ENCODE data around the gene ACTR1B.

The ACTR1B gene

DNA sequence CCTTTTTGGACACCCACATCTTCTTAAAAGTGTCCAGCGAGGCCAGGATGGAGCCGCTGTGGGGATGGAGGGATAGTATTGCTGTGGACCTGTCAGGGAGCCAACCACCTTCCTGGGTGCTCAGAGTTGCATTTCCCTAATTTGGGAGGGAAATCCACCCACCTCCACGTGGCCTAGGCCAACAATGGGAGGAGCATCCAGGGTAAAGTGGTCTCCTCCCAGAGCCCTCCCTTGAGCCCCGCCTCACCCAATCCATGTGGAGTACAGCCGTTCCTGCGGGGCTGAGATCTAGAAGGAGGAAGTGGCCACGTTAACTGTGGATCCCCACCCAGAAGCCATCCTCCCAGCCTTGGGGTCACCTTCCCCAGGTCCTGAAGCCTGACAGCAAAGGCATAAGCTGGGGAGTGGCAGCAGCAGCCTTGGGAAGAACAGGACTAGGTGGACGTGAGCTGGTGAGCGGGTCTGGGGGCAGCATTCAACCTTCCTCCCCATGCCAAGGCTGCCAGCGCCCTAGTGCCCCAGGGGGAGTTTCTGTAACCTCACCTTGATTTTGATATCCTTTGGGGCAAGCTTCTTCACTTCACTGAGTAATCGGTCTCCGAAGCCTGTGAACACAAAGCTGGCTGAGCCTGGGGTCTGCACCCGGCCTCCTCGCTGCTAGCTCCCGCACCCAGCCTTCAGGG is 6.8 kb downstream of the ACTR1B start:
- Histone ChIP-seq H3K9ac (ENCODE audit: low read length) (no peak overlapping the region), H2AFZ (ENCODE audit: low read length) (no peak overlapping the region), H3K4me3 (ENCODE audit: low read depth, low read length, poor library complexity, severe bottlenecking) (no peak overlapping the region), H3K27ac (ENCODE audit: low read depth, low read length, poor library complexity, severe bottlenecking) (no peak overlapping the region), H3K27me3 (ENCODE audit: insufficient read depth, low read length) (no peaks in the 10 kb centered on the region), H3K9me2 (ENCODE audit: low read depth, low read length) (no peaks in the 10 kb centered on the region), H3K4me1 (ENCODE audit: insufficient read depth, low read length, severe bottlenecking) (peaks cover 7% of the 10 kb centered on the region), H3F3A (ENCODE audit: insufficient read depth, low read length) (no peaks in the 10 kb centered on the region), H3K9me3 (ENCODE audit: low read length) (no peaks in the 10 kb centered on the region), H3K79me2 (ENCODE audit: insufficient read depth, low read length) (no peaks in the 10 kb centered on the region; the same call in 1 of the 2 replicates), H4K20me1 (ENCODE audit: insufficient read depth, low read length) (no peaks in the 10 kb centered on the region), H3K4me2 (ENCODE audit: low read length) (no peak overlapping the region), H3K36me3 (ENCODE audit: insufficient read depth, low read length) (peaks cover 68% of the 10 kb centered on the region)
- no peak for TF ChIP-seq EZH2 (IDR thresholded peaks at IDR 0.05; ENCODE audit: borderline replicate concordance, low read length)
- TF ChIP-seq, protein P1, sequence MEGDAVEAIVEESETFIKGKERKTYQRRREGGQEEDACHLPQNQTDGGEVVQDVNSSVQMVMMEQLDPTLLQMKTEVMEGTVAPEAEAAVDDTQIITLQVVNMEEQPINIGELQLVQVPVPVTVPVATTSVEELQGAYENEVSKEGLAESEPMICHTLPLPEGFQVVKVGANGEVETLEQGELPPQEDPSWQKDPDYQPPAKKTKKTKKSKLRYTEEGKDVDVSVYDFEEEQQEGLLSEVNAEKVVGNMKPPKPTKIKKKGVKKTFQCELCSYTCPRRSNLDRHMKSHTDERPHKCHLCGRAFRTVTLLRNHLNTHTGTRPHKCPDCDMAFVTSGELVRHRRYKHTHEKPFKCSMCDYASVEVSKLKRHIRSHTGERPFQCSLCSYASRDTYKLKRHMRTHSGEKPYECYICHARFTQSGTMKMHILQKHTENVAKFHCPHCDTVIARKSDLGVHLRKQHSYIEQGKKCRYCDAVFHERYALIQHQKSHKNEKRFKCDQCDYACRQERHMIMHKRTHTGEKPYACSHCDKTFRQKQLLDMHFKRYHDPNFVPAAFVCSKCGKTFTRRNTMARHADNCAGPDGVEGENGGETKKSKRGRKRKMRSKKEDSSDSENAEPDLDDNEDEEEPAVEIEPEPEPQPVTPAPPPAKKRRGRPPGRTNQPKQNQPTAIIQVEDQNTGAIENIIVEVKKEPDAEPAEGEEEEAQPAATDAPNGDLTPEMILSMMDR (IDR thresholded peaks at IDR 0.05; ENCODE audit: low read length): no peak

DNA sequence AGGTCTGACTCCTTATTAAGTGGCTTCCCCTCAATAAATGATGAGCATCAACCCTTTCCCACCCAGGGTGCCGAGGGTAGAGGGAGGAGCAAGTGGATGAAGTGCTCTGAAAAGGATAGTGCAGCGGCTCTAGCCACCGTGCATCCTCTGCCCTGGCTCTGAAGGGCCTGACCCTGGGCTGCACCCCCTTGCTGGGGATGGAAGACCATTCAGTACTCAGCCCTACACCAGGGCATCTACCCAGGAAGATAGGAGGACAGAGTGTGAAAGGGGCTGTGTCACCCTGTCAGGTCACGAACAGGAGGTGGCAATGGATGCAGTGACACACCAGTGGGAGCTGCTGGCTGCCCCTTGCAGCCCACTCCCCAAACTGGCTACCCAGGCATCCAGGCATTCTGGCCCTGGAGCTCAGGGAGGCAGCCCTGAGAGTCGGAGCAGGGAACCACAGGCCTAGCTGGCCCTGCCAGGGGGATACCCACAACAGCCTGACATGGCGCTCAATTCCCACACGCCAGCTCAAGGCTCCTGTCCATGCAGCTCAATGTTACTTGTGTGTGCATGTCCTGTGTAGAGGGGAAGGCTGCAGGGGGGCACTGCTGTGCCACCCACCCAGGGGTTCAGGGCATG is 7.6 kb downstream of the ACTR1B start:
- no peaks in the 10 kb centered on the region for H3K27me3 ChIP-seq (ENCODE audit: insufficient read depth, low read length)
- no peaks in the 10 kb centered on the region for H3F3A ChIP-seq (ENCODE audit: insufficient read depth, low read length)
- no peak overlapping the region for H3K4me2 ChIP-seq (ENCODE audit: low read length)
- H3K9me2 ChIP-seq (ENCODE audit: low read depth, low read length): no peaks in the 10 kb centered on the region
- H3K79me2 ChIP-seq (ENCODE audit: insufficient read depth, low read length): no peaks in the 10 kb centered on the region
- H3K4me1 ChIP-seq (ENCODE audit: insufficient read depth, low read length, severe bottlenecking): no peaks in the 10 kb centered on the region
- no peaks in the 10 kb centered on the region for H3K9me3 ChIP-seq (ENCODE audit: low read length)
- H3K36me3 ChIP-seq (ENCODE audit: insufficient read depth, low read length): peaks cover 68% of the 10 kb centered on the region
- no peak overlapping the region for H3K4me3 ChIP-seq (ENCODE audit: low read depth, low read length, poor library complexity, severe bottlenecking)
- no peaks in the 10 kb centered on the region for H4K20me1 ChIP-seq (ENCODE audit: insufficient read depth, low read length)
- no peak overlapping the region for H3K9ac ChIP-seq (ENCODE audit: low read length)
- H3K27ac ChIP-seq (ENCODE audit: low read depth, low read length, poor library complexity, severe bottlenecking): no peak overlapping the region
- TF ChIP-seq EZH2 (IDR thresholded peaks at IDR 0.05; ENCODE audit: borderline replicate concordance, low read length): no peak
- TF ChIP-seq, protein P1 (IDR thresholded peaks at IDR 0.05; ENCODE audit: low read length): no peak
- H2AFZ ChIP-seq (ENCODE audit: low read length): no peak overlapping the region

DNA sequence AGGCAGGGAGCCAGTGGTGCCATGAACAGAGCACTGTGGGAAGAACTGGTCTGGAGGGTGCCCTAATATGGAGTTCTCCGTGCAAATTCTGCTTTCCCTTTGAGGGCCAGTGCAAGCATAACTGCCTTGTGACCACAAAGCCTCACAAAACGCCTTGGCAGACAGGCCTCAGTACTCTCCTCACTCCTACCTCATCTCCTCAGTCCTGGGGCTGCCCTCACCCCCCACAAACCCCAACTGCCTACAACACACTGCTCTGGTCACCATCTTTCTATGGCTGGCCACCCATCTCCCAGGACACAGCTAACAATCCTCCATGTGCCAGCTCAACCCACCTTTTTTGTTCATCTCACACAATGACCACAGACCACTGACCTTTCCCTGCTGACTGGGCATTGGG is 9.1 kb downstream of the ACTR1B start:
- Histone ChIP-seq H4K20me1 (ENCODE audit: insufficient read depth, low read length) (no peaks in the 10 kb centered on the region), H3K36me3 (ENCODE audit: insufficient read depth, low read length) (peaks cover 73% of the 10 kb centered on the region), H3K79me2 (ENCODE audit: insufficient read depth, low read length) (no peaks in the 10 kb centered on the region), H3K27me3 (ENCODE audit: insufficient read depth, low read length) (no peaks in the 10 kb centered on the region), H3K9me2 (ENCODE audit: low read depth, low read length) (no peaks in the 10 kb centered on the region), H3K27ac (ENCODE audit: low read depth, low read length, poor library complexity, severe bottlenecking) (no peak overlapping the region), H2AFZ (ENCODE audit: low read length) (no peak overlapping the region), H3K4me3 (ENCODE audit: low read depth, low read length, poor library complexity, severe bottlenecking) (no peak overlapping the region), H3K4me1 (ENCODE audit: insufficient read depth, low read length, severe bottlenecking) (no peaks in the 10 kb centered on the region), H3K4me2 (ENCODE audit: low read length) (no peak overlapping the region), H3F3A (ENCODE audit: insufficient read depth, low read length) (no peaks in the 10 kb centered on the region), H3K9me3 (ENCODE audit: low read length) (no peaks in the 10 kb centered on the region), H3K9ac (ENCODE audit: low read length) (no peak overlapping the region)
- TF ChIP-seq EZH2 (IDR thresholded peaks at IDR 0.05; ENCODE audit: borderline replicate concordance, low read length): no peak
- TF ChIP-seq, protein P1 (IDR thresholded peaks at IDR 0.05; ENCODE audit: low read length): no peak
